ENCODE results near the gene B4GALT2. TPM values are rescaled to one million over a fixed set of nuclear protein-coding genes. Genes with fewer than 3 reads are reported as not detected.

B4GALT2 gene
- total and polyA plus RNA-seq, 2 donors (not counting 1 experiment from before 2014, with no cell fraction given) = 4.6 to 6.5 TPM

DNA sequence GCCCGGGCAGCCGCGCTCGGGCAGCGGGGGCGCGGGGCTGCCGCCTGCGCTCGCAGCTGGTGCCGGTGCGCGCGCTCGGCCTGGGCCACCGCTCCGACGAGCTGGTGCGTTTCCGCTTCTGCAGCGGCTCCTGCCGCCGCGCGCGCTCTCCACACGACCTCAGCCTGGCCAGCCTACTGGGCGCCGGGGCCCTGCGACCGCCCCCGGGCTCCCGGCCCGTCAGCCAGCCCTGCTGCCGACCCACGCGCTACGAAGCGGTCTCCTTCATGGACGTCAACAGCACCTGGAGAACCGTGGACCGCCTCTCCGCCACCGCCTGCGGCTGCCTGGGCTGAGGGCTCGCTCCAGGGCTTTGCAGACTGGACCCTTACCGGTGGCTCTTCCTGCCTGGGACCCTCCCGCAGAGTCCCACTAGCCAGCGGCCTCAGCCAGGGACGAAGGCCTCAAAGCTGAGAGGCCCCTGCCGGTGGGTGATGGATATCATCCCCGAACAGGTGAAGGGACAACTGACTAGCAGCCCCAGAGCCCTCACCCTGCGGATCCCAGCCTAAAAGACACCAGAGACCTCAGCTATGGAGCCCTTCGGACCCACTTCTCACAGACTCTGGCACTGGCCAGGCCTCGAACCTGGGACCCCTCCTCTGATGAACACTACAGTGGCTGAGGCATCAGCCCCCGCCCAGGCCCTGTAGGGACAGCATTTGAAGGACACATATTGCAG, 42.4 kb upstream of the B4GALT2 start:
- H4K20me1 ChIP-seq (ENCODE audit: control insufficient read depth, insufficient read depth, low read length, poor library complexity, severe bottlenecking) = no peaks in the 10 kb centered on the region
- Mint-ChIP-seq H3K4me1 (peaks cover 21% of the 10 kb centered on the region), H3K27me3 (peaks cover 26% of the 10 kb centered on the region), H3K27ac (no peak overlapping the region), H3K9me3 (ENCODE audit: insufficient read depth) (no peaks in the 10 kb centered on the region), H3K4me3 (peak overlapping the region; percentile 80)
- H3K27me3 ChIP-seq (replicated peaks in 1 of 4; ENCODE audit: control extremely low read depth in 1 of 4, control insufficient read depth in 3 of 4, insufficient read depth in 4 of 4, low read length in 3 of 4) = peaks cover 0 to 44% (median 26%) of the 10 kb centered on the region in 4 experiments
- POLR2A ChIA-PET = no interaction called here
- H3K9ac ChIP-seq (ENCODE audit: low read length) = peak overlapping the region; percentile 47
- H3K4me2 ChIP-seq (replicated peaks; ENCODE audit: low read depth, low read length, poor library complexity, severe bottlenecking) = peak overlapping the region; percentile 74
- no peak overlapping the region for H3K27ac ChIP-seq (ENCODE audit: low read length in 2 of 2)
- H3K4me1 ChIP-seq (ENCODE audit: control insufficient read depth in 2 of 2, insufficient read depth in 2 of 2, low read length in 2 of 2) = peaks cover 29 to 30% of the 10 kb centered on the region in 2 donors
- intact Hi-C loops (cut with micrococcal nuclease) = no loop called here
- ATAC-seq (ENCODE audit: low read depth) = peak; percentile 41
- peak overlapping the region in 2 of 5 experiments; percentile 38 to 52 for H3K4me3 ChIP-seq (ENCODE audit: control extremely low read depth in 1 of 5, extremely low read depth in 1 of 5, insufficient read depth in 1 of 5, low read depth in 2 of 5, low read length in 4 of 5)
- CTCF ChIA-PET = interaction anchor here (1.4 to 10.3 kb wide), 3 partner anchors 9 to 172 kb away, joined by 3 to 118 read pairs (median 5); no protein-coding TSS in a partner anchor
- no peak for TF ChIP-seq EZH2 (IDR thresholded peaks at IDR 0.05; ENCODE audit: borderline replicate concordance, insufficient read depth, low read depth, low read length, poor library complexity, severe bottlenecking)
- TF ChIP-seq, protein P1, sequence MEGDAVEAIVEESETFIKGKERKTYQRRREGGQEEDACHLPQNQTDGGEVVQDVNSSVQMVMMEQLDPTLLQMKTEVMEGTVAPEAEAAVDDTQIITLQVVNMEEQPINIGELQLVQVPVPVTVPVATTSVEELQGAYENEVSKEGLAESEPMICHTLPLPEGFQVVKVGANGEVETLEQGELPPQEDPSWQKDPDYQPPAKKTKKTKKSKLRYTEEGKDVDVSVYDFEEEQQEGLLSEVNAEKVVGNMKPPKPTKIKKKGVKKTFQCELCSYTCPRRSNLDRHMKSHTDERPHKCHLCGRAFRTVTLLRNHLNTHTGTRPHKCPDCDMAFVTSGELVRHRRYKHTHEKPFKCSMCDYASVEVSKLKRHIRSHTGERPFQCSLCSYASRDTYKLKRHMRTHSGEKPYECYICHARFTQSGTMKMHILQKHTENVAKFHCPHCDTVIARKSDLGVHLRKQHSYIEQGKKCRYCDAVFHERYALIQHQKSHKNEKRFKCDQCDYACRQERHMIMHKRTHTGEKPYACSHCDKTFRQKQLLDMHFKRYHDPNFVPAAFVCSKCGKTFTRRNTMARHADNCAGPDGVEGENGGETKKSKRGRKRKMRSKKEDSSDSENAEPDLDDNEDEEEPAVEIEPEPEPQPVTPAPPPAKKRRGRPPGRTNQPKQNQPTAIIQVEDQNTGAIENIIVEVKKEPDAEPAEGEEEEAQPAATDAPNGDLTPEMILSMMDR (IDR thresholded peaks at IDR 0.05) = peak; percentile 11
- H3K9me3 ChIP-seq (ENCODE audit: control extremely low read depth in 1 of 3, control insufficient read depth in 2 of 3, insufficient read depth in 1 of 3, low read length in 2 of 3) = peaks cover 0 to 14% (median 0%) of the 10 kb centered on the region in 3 donors
- 14% methylated on average over 55 of the region's 56 CpGs for WGBS (ENCODE audit: insufficient coverage)
- no peaks in the 10 kb centered on the region for H3K36me3 ChIP-seq (replicated peaks in 1 of 2; ENCODE audit: control extremely low read depth in 1 of 2, control insufficient read depth in 1 of 2, extremely low read depth in 1 of 2, insufficient read depth in 2 of 2, low read length in 1 of 2)
- H2AFZ ChIP-seq (ENCODE audit: insufficient read depth, low read depth, low read length, poor library complexity, severe bottlenecking) = no peak overlapping the region
- DNase-seq = peak; percentile 47
- no peaks in the 10 kb centered on the region for H3K79me2 ChIP-seq (ENCODE audit: control insufficient read depth, insufficient read depth, low read length)
